Lung (tissue), 12 donors: ENCODE results near the gene TTC28. TPM values are rescaled to one million over a fixed set of nuclear protein-coding genes. Genes with fewer than 3 reads are reported as not detected.

ENCODE experiments used
- ATAC-seq: fragments of 200-7000 bp; cut with Tn5 transposase; one replicate; pipeline ENCODE4 v1.9.1; 2020; ENCODE audit warnings: moderate number of reproducible peaks; ENCODE audit not compliant: insufficient read depth, low FRiP score
- DNase-seq, 3 donors: peaks; one replicate each; pipeline ENCODE4 v3.0.0-alpha.2; 2013 to 2017
- H3K27ac ChIP-seq, 2 donors: one replicate each; pipeline ENCODE4 v1.5.1; 2013; ENCODE audit warnings: mild to moderate bottlenecking in 2 of 2, moderate library complexity in 2 of 2, control low read depth in 1 of 2, inconsistent platforms in 1 of 2, low read depth in 1 of 2, low read length in 1 of 2
- H3K27me3 ChIP-seq, 3 donors: one replicate each; pipeline ENCODE4 v1.5.1; 2013; ENCODE audit warnings: low read length in 2 of 3; ENCODE audit not compliant: control insufficient read depth in 3 of 3, insufficient read depth in 3 of 3
- H3K36me3 ChIP-seq, 4 donors: one replicate each; pipeline ENCODE4 v1.5.1; 2013; ENCODE audit warnings: low read length in 4 of 4, mild to moderate bottlenecking in 1 of 4, moderate library complexity in 1 of 4; ENCODE audit not compliant: control insufficient read depth in 4 of 4, insufficient read depth in 4 of 4
- H3K4me1 ChIP-seq, 5 donors: one replicate each; pipeline ENCODE4 v1.5.1; 2013; ENCODE audit warnings: low read length in 5 of 5, mild to moderate bottlenecking in 2 of 5, moderate library complexity in 1 of 5; ENCODE audit not compliant: control insufficient read depth in 5 of 5, insufficient read depth in 5 of 5
- H3K4me3 ChIP-seq: one replicate; pipeline ENCODE4 v1.5.1; 2013; ENCODE audit warnings: mild to moderate bottlenecking, control low read depth, moderate library complexity
- H3K9ac ChIP-seq, 2 donors: one replicate each; pipeline ENCODE4 v1.5.1; 2013; ENCODE audit warnings: low read length in 2 of 2, control low read depth in 1 of 2; ENCODE audit not compliant: insufficient read depth in 1 of 2
- H3K9me3 ChIP-seq, 4 donors: one replicate each; pipeline ENCODE4 v1.5.1; 2013; ENCODE audit warnings: low read length in 3 of 4, mild to moderate bottlenecking in 1 of 4, moderate library complexity in 1 of 4; ENCODE audit not compliant: control insufficient read depth in 4 of 4, insufficient read depth in 3 of 4
- CTCF ChIP-seq: IDR thresholded peaks from 2 replicates; pipeline ENCODE4 v1.5.1; 2012; ENCODE audit warnings: mild to moderate bottlenecking; ENCODE audit errors: control extremely low read depth, extremely low read depth
- WGBS, 2 donors: extraction: QIAGEN DNeasy Blood & Tissue Kit; methylation state at CpG; one replicate each; pipeline ENCODE4 v1.1.7; 2013; 5-methylcytosine and 5-hydroxymethylcytosine counted together
- polyA plus RNA-seq, 2 donors: library from polyadenylated mRNA; stranded (reverse); fragments of 200-250 nt; gene quantifications; one replicate each; pipeline ENCODE4 v1.2.1, GENCODE V29; 2013
- total RNA-seq, 2 donors: library from RNA; depleted of rRNA in 1 of 2; stranded (reverse); fragments of >200 nt in 1 of 2; gene quantifications; one replicate each; pipeline ENCODE4 v1.2.1, GENCODE V29; 2014 to 2021
- donor health status: control.
- donor health status: control.
- donor health status: Bipolar disorder and iron deficiency.
- donor health status: healthy.
- donor health status: DM: yes; HTN: yes; CAD: no.

Gene TTC28
- total and polyA plus RNA-seq, 4 donors: 4.7 to 72.2 (median 24.8) TPM

GRCh38 chr22:28175730-28176492, 503.7 kb downstream of the TTC28 start:
- no peaks in the 10 kb centered on the region for H3K36me3 ChIP-seq
- no peak overlapping the region for H3K4me3 ChIP-seq
- H3K4me1 ChIP-seq: peaks cover 0 to 10% (median 2%) of the 10 kb centered on the region in 5 donors
- no peaks in the 10 kb centered on the region for H3K27me3 ChIP-seq
- DNase-seq (no peak), ATAC-seq (no peak)
- no peak overlapping the region for H3K9ac ChIP-seq
- no peaks in the 10 kb centered on the region for H3K9me3 ChIP-seq
- 91 to 93% methylated on average over 4 of the region's 4 CpGs for whole genome bisulfite sequencing, 2 donors
- TF ChIP-seq CTCF: no peak
- H3K27ac ChIP-seq: no peak overlapping the region

GRCh38 chr22:28174509-28174908, 505.1 kb downstream of the TTC28 start:
- ATAC-seq (no peak), DNase-seq (no peak)
- Histone ChIP-seq H3K9ac (no peak overlapping the region), H3K9me3 (no peaks in the 10 kb centered on the region), H3K4me1 (peaks cover 0 to 12% (median 2%) of the 10 kb centered on the region in 5 donors), H3K27me3 (no peaks in the 10 kb centered on the region), H3K27ac (no peak overlapping the region), H3K4me3 (no peak overlapping the region), H3K36me3 (no peaks in the 10 kb centered on the region)
- no peak for TF ChIP-seq CTCF
- WGBS, 2 donors: 93 to 96% methylated on average over 4 of the region's 4 CpGs

DNA sequence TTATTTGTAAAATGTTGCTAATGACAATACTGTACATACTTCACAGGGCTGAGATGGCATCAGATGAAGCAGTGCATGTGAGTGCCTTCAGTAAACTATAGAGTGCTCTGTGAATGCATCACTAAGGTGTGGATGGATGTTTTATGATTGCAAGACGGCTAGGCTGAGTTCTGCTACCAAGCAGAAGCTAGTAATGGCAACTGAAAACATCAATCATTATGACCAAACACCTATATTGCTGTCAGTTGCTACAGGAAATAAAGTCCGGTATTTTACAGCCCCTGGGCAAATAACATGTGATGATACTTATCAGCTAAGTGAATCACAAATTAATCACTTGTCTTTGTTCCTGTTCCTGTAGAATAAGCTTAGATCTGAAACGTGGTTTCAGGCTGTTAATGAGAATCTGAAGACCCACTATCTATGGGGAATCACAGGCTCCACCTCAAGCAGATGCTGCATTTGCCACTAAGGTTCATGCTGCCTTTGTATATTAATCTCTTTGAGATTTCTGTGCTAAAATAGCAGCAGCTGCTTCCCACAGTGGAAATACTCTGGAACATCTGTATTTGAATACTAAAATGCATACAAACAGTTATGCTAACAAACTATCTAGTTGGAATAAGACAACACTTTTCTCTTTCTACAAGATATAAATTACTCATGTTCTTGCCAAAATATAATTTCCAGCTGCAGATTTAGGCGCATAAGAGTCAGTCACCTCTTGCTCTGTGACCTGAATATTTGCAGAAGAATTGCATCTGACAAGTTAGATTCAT, 506.6 kb downstream of the TTC28 start:
- Histone ChIP-seq H3K4me1 (peaks cover 0 to 12% (median 2%) of the 10 kb centered on the region in 5 donors), H3K27me3 (no peaks in the 10 kb centered on the region), H3K9ac (peak overlapping the region in 1 of 2 donors; percentile 35), H3K36me3 (no peaks in the 10 kb centered on the region), H3K27ac (no peak overlapping the region), H3K4me3 (no peak overlapping the region), H3K9me3 (no peaks in the 10 kb centered on the region)
- WGBS, 2 donors: 35 to 37% methylated on average over 4 of the region's 4 CpGs
- no peak for TF ChIP-seq CTCF
- ATAC-seq (no peak), DNase-seq (no peak)
